ENCODE results near the gene CRYBG1. TPM values are rescaled to one million over a fixed set of nuclear protein-coding genes. Genes with fewer than 3 reads are reported as not detected.
"Not testable (repeated sequence)": the region's sequence is repeated elsewhere in the genome, so short reads cannot be mapped to it uniquely, and the experiment has no call there.

Gene CRYBG1
- total RNA-seq, 1 donor from 2014 or later: 2.2 TPM

DNA sequence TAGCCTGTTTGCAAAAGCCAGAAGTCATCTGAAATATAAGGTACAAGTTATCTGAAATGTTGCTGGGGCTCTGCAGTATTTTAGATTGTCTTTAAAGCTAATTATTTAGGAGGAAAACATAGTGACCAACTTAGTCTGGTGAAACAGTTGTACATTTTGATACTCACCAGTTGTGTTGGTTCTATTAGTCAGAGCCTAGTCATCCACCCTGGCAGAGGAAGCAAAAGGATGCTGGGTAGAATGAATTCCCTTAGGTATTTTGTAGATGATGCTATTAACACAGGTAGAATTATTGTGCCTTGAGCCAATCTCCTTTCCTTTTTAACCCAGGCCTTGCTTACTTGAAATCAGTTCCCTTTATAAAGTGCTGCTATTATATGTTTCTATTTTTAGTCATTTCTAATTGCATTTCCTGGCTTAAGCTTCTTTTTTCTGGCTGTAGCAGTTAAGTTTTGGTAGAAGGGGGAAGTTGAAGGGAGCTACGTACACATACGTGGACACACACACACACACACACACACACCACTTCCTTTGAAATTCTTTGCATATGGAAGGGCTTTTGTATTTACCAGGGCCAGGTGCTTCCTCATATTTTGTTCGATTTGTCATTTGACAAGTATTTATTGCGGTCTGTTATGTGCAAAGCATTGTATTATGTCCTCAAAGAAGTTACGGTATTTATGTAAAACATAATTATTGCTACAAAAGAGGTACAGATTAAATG lies 186.3 kb downstream of the CRYBG1 start:
- peak; percentile 64 for DNase-seq (ENCODE audit: low read depth)

DNA sequence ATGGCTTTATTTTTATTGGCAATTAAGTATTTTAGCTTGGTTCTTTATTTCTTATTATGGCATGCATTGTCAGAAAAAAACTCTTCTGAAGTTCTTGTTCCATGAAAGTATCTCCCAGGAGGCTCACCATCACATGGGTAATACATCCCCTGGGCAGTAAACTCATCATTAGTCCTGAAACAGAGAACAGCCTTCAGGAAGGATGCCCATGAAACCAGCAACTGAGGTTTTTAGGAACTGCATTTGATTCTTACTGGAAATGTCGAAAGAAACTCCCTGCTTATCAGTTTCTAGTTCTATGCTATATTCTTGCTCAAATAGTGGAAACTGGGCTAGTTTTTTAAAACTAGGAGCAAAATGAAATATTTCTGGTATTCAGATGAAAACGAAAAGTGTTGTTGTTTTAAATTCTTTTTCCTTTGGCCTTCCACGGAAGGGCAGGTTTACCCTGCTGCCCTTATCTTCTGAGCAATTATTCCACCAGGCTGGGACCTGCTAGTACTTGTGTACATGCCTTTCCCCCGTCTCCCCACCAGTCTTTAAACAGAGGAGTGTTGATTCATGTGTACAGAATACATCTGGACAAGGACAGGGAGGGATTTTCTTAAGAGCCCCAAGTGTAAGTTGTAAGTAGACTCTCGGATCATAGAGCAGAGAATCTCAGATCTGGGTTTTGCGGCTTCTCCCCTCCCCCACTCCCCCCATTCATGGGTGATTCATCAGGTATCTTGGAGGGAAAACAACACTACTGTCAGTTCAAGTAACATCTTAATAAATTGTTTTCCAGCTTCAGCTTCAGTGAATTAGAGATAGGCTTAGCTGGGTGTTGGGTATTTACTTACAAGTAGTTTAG lies 187.3 kb downstream of the CRYBG1 start:
- peak; percentile 53 for DNase-seq (ENCODE audit: low read depth)

DNA sequence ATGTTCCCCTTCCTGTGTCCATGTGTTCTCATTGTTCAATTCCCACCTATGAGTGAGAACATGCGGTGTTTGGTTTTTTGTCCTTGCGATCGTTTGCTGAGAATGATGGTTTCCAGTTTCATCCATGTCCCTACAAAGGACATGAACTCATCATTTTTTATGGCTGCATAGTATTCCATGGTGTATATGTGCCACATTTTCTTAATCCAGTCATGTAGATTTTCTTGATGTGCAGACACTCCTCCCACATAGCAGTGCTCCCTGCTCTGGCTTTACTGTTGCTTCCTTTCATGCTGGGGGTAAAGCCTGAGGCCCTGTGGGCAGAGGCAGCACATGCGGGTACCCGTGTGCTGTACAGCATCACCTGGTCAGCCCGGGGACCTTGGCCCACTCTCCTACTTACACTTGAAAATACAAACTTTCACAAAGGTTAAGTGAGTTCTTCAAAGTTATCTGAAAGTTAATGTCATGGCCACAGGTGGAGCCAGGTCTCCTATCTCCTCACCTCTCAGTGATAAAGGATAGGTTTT lies 188.5 kb downstream of the CRYBG1 start:
- DNase-seq (ENCODE audit: low read depth): not testable (repeated sequence)

DNA sequence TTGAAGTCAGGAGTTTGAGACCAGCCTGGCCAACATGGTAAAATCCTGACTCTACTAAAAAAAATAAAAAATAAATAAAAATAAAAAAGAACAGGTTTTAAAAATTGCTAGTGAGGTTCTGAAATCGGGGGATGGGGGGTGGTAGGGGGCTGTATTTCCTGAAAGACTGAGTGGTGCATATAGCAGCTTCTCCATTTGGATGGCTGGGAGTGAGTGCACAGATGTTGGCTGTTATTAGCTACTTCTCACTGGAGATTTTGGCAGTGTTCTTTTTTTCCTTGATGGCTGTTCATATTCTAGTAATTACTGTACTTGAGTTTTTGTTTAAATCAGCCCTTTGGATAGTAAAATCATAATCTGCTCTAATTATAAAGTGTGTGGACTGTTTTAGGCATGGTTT lies 189.0 kb downstream of the CRYBG1 start:
- DNase-seq (ENCODE audit: low read depth): no peak

DNA sequence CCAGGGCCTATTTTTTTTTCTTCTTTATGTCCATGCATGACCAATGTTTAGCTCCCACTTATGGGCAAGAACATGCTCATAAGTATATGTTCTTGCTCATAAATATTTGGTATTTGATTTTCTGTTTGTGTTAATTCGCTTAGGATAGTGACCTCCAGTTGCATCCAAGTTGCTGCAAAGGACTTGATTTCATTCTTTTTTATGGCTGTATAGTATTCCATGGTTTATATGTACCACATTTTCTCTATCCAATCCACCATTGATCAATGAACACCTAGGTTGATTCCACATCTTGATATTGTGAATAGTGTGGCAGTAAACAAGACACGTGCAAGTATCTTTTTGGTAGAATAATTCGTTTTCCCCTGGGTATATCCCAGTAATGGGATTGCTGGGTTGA lies 190.6 kb downstream of the CRYBG1 start:
- DNase-seq (ENCODE audit: low read depth): no peak

DNA sequence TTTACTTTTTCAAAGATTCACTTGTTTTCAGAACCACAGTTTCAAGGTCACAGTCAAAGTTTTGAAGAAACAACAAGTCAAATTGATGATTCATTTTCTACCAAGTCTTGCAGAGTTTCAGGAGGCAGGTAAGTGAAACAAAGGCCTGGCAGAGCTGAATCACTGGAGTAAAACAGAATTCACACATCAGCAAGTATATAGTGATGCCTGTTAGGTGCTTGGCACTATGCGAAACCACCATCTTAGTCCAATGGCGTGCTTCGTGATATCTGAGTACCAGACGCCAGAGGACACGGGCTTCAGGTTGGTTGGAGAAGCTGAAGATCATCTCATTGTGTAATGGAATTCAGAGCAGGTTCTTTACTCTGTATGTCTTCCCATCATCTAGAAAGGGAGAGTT lies 192.9 kb downstream of the CRYBG1 start:
- DNase-seq (ENCODE audit: low read depth): no peak

DNA sequence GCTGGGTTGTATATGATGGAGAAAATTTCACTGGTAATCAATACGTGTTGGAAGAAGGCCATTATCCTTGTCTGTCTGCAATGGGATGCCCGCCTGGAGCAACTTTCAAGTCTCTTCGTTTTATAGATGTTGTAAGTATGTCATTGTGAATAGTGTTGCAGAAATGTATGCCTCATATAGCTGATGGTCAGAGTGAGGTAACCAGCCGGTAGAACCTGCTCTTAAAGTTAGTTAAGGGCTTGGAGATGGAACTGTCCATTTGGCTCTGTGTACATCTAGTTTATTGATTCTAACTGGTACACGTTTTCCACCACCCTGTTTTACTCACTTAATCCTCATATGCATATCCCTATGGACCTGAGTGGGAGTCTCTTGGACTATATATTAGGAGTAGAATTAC lies 195.2 kb downstream of the CRYBG1 start:
- DNase-seq (ENCODE audit: low read depth): no peak

DNA sequence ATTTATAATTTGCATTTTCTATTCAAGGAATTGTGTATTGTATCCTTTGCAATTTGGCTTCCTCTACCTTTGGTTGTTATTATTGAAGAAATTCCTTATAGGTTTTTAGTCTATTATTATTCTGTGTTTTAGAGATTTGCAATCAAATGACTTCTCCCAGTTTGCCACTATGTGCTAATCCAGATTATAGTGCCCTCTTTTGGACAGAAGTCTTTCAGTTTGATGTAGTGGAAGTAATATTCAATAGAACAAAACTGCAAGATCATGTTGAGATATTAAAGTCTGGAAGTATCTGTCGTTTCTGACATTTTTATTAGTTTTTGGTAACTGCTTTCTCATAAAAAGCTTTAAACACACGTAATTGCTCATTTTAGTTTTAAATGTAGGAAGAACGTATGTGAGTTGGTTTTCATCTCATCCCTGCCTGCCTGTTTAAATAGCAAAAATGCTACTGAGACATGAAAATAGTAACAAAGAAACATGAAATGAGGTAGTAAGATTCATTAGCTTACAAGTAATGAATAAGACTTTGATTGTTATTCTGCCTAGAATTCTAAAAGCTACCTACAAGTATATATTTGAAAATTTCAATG lies 195.9 kb downstream of the CRYBG1 start:
- peak; percentile 47 for DNase-seq (ENCODE audit: low read depth)

DNA sequence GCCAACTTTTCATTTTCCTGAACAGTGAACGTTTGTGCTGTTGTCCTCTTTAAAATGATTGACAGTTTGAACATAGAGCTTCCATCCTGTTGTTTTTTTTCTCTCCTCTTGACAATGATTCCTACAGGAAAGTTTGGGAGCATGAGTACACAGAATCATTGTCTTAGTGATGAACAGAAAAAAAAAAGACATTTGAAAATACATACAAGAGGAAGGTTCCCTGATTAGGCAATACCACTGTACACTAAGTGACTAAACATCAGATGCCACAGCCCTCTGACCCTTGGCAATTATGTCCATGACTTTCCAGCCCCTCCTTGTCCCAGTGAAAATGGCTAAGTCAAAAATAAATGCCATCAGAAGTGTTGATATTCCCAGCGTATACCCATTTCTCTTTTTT lies 197.3 kb downstream of the CRYBG1 start:
- DNase-seq (ENCODE audit: low read depth): no peak

DNA sequence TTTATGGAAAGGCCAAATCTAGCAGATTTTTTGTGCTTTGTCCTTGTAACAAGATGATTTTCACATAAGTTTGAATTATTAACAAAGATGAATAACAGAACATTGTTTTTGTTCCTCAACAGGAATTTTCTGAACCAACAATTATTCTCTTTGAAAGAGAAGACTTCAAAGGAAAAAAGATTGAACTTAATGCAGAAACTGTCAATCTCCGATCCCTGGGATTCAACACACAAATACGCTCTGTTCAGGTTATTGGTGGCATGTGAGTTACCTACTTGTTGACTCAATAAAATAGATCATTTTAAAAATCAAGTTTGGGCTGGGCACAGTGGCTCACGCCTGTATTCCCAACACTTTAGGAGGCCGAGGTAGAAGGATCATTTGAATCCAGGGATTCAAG lies 197.8 kb downstream of the CRYBG1 start:
- DNase-seq (ENCODE audit: low read depth): no peak

DNA sequence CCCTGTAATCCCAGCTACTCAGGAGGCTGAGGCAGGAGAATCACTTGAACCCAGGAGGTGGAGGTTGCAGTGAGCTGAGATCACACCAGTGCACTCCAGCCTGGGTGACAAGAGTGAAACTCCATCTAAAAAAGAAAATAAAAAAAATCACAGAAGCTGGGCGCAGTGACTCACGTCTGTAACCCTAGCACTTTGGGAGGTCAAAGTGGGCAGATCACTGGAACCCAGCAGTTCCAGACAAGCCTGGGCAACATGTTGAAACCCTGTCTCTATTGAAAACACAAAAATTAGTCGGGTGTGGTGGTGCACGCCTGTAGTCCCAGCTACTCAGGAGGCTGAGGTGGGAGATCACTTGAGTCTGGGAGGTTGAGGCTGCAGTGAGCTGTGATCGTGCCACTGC lies 199.1 kb downstream of the CRYBG1 start:
- DNase-seq (ENCODE audit: low read depth): not testable (repeated sequence)

DNA sequence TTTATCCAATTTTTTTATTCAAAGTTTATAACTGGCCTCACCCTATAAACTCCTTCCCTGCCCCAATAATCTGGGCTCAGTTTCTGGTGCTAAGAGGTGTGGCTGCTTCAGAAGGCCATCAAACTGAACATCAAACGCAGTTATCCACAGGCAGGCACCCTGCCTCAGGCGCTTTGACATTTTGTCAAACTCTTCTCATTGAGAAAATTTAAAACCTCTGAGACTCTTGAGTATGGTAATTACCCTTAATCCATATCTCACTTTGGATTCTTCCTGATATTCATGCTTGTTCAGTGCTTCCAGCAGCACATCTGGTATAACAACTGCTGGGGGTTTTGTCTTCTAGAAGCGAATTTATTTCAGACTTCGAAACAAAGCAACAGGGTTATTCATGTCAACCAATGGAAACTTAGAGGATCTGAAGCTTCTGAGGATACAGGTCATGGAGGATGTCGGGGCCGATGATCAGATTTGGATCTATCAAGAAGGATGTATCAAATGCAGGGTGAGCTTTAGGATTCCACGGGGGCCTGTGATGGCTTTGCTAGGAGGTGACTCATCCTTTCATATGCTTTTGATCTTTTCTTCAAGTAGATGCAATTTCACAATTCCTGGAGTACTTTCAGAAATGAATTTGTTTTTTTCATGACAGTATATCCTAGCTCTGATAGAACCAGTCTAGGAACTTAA lies 200.6 kb downstream of the CRYBG1 start:
- DNase-seq (ENCODE audit: low read depth): no peak

DNA sequence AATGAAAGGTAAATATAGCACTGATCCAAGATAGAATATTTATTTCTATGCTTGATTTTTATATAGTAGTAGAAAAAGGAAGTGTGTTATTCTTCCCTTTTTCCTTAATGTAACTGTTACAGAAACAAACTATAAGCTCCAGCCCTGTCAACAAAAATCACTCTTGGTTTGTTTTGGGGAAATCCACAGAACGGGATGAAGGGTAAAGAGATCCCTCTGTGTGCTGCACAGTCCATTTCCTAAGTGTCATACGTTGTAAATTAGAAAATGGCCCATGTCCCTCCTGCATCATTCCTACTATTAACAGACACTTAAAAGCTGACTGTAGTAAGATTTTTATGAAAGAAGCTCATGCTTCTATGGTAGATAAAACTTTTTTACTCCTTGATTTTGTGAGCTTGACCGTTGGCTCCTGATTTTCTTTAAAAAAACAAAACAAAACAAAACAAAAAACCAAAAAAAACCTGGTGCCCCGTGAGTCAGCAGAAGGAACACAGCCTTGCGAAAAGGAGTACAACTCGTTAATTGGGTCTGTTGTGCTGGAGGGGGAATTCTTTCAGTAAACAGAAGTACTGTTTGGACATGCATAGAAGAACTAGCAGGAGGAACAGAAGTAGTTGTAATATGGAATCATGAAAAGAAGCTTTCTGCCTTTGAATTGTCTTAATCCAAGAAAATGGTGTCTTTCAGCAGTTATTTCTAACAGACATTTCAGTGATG lies 201.3 kb downstream of the CRYBG1 start:
- DNase-seq (ENCODE audit: low read depth): no peak

DNA sequence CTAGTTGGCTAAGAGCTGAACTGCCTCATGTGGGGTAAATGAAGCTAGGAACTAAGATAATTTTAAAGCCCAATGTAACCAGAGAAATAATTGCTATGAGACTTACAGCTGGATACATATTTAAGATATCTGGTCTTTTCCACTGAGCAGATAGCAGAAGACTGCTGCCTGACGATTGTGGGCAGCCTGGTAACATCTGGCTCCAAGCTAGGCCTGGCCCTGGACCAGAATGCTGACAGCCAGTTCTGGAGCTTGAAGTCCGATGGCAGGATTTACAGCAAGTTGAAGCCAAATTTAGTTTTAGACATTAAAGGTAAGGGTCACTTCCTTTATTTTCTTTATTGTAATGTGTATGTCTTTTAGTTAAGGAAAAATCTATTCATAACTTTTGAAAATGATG lies 203.1 kb downstream of the CRYBG1 start:
- DNase-seq (ENCODE audit: low read depth): no peak

DNA sequence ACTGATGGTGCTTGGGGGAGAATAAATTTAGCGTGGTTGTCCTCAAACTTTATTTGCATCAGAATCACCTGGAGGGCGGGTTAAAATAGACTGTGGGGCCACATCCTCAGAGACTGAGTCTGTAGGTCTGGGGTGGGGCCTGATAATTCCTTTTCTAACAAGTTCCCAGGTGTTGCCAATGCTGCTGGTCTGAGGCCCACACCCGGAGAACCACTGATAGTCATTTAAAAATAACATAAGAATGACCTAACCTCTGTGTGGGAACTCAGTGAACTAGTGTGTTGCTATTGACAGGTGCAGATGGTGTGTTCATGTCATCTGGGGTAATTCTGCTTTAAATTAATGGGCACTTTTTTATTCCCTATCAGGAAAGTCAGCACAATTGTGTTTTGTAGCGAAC lies 204.0 kb downstream of the CRYBG1 start:
- DNase-seq (ENCODE audit: low read depth): peak; percentile 72

DNA sequence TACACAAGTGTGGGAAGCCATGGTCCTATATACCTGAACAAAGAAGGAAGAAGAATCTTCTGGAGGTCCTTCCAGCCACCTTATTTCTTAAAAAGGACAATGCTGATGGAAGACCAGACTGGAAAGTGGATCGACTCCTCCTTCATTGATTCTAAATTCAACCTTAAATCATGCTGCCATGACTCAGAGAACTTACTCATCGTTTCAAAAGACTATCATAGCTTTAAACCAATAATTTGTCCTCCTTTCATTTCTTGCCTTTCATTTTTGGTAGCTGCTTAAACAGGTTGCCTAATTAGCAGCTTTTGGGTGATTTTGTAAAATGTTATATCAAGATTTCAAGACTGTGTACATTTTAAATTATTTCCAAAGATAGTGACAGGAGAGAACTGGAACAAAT lies 208.0 kb downstream of the CRYBG1 start:
- no peak for DNase-seq (ENCODE audit: low read depth)

DNA sequence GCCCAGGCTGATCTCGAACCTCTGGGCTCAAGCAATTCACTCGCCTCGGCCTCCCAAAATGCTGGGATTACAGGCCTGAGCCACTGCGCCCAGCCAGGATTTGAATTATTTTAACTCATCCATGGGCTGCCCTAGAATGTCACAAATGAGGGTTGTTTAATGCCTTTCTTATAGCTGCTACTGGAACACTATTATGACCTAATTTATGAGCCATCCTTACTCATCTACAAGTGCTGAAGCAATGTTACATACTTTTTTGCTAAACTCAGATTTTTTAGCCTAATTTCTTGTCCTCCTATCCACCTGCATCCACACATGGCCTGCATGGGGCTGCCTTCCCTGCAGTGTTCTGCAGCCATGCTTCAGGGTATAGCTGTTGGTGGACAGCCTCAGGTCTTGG lies 208.9 kb downstream of the CRYBG1 start:
- DNase-seq (ENCODE audit: low read depth): no peak

DNA sequence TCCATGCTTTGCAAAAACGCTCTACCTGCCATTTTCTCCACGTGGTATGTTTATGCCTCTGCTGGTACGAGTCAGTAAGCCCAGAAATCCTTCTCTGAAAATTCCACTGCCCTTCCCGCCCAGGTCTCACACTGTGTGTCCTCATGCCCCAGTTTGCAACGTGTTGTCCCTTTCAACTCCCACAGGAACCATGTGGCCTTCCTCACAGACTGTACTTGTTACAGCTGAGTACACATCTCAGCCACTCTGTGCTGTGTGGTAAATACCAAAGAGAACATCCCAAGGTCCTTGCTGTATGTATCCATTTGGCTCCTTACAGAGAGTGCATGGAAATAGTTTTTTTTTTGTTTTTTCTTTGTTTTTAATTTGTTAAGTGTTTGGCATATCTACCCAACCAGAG lies 211.9 kb downstream of the CRYBG1 start:
- DNase-seq (ENCODE audit: low read depth): no peak

DNA sequence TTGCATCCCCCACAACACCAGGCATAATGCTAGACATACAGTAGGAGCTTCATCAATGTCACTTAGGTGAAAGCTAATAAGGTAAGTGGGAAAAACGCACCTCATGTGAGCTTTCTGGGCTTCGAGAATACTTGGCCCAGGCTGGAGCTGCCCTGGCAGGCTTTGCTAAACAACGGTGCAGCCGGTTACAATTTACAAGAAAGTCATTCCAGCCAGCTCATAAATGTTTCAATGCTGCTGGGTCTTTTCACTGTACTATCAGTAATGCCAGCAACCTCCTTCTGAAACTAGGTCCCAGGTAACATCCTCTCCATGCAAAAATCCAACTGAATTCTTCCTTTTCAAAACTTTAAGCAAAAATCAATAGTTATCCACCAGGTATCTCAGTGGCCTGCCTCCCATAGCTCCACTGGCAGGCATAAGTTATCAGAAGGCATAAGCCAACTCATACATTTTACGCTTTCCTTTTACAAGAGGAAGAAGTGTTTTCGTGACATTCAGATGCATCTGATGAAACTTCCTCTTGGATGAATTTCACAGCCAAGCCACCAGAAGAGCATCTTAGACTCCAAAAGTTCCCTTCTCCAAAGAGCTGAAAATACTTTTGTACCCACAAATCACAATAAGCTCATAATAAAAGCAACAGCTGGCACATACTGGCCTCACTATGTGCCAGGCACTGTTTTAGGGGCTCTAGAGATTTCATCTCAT lies 212.5 kb downstream of the CRYBG1 start:
- DNase-seq (ENCODE audit: low read depth): no peak

Data from myocyte (in vitro differentiated cells).